Keratinocyte (primary cell): Measurements from ENCODE around the gene BAHCC1. TPM values are rescaled to one million over a fixed set of nuclear protein-coding genes. Genes with fewer than 3 reads are reported as not detected.

ENCODE experiments used
- DNase-seq: peaks from one replicate; pipeline ENCODE4 v3.0.0-alpha.2; 2011; ENCODE audit warnings: low read depth, missing footprints, low spot score
- FAIRE-seq: peaks from 2 replicates; lab custom pipeline; 2011; peaks lifted over from hg19 to GRCh38; lab: Jason Lieb, UNC
- H2AFZ ChIP-seq: 2 replicates; pipeline ENCODE4 v1.6.0; 2012; ENCODE audit warnings: low read length, control low read depth, inconsistent platforms; ENCODE audit not compliant: control insufficient read depth
- H3K27ac ChIP-seq: 2 replicates; pipeline ENCODE4 v1.5.1; 2011; ENCODE audit warnings: low read length; ENCODE audit not compliant: control insufficient read depth, insufficient read depth
- H3K27me3 ChIP-seq: 3 replicates; pipeline ENCODE4 v1.6.0; 2011; ENCODE audit warnings: low read length; ENCODE audit not compliant: control insufficient read depth, insufficient read depth; ENCODE audit errors: extremely low read depth
- H3K36me3 ChIP-seq, 2 experiments: 2 replicates in 1 of 2; 3 replicates in 1 of 2; pipeline ENCODE4 v1.5.1; 2011; ENCODE audit warnings: low read length in 2 of 2, mild to moderate bottlenecking in 1 of 2; ENCODE audit not compliant: control insufficient read depth in 2 of 2, insufficient read depth in 2 of 2; ENCODE audit errors: extremely low read depth in 1 of 2
- H3K4me1 ChIP-seq: 3 replicates; pipeline ENCODE4 v1.5.1; 2011; ENCODE audit warnings: low read length; ENCODE audit not compliant: control insufficient read depth, insufficient read depth; ENCODE audit errors: extremely low read depth
- H3K4me2 ChIP-seq: 3 replicates; pipeline ENCODE4 v1.6.0; 2011; ENCODE audit warnings: low read depth, low read length; ENCODE audit not compliant: control insufficient read depth, insufficient read depth; ENCODE audit errors: extremely low read depth
- H3K4me3 ChIP-seq, 3 experiments: fragments of 200-600 bp in 1 of 3; sonication (generic) in 1 of 3; 2 replicates in 2 of 3; 3 replicates in 1 of 3; pipeline ENCODE4 v1.5.1; 2011 to 2016; ENCODE audit warnings: low read length in 3 of 3, mild to moderate bottlenecking in 3 of 3, control low read depth in 2 of 3, inconsistent platforms in 1 of 3, low read depth in 1 of 3, mixed read lengths in 1 of 3, mixed run types in 1 of 3, moderate library complexity in 1 of 3; ENCODE audit not compliant: control insufficient read depth in 2 of 3, insufficient read depth in 2 of 3; ENCODE audit errors: extremely low read depth in 1 of 3
- H3K79me2 ChIP-seq: 2 replicates; pipeline ENCODE4 v1.6.0; 2012; ENCODE audit warnings: low read length; ENCODE audit not compliant: control insufficient read depth, insufficient read depth
- H3K9ac ChIP-seq: 3 replicates; pipeline ENCODE4 v1.6.0; 2011; ENCODE audit warnings: low read length; ENCODE audit not compliant: control insufficient read depth, insufficient read depth; ENCODE audit errors: extremely low read depth
- H3K9me1 ChIP-seq: 3 replicates; pipeline ENCODE4 v1.6.0; 2011; ENCODE audit warnings: low read length; ENCODE audit not compliant: control insufficient read depth, insufficient read depth; ENCODE audit errors: extremely low read depth
- H3K9me3 ChIP-seq: 2 replicates; pipeline ENCODE4 v1.5.1; 2012; ENCODE audit warnings: low read depth, low read length; ENCODE audit not compliant: control insufficient read depth
- H4K20me1 ChIP-seq: 3 replicates; pipeline ENCODE4 v1.6.0; 2011; ENCODE audit warnings: low read length; ENCODE audit not compliant: control insufficient read depth, insufficient read depth; ENCODE audit errors: extremely low read depth
- EZH2 ChIP-seq: IDR thresholded peaks from one replicate; pipeline ENCODE4 v1.6.1; 2012; ENCODE audit warnings: inconsistent platforms, mild to moderate bottlenecking, low read length, moderate library complexity
- dilution Hi-C: fragments of 300-500 bp; cut with MboI; formaldehyde crosslinking; loops from one replicate; pipeline ENCODE4 v1.7.0; 2020; ENCODE audit warnings: low sequenced_read_pairs; ENCODE audit not compliant: extremely low pct_ligation_motif_present
- polyA plus RNA-seq, 5 experiments: library from polyadenylated mRNA; depleted of rRNA in 3 of 5; stranded (reverse) in 3 of 5; stranded (forward) in 1 of 5; unstranded in 1 of 5; fragments of >200 nt; gene quantifications; 1 replicate in 1 of 5; 2 replicates in 3 of 5; 3 replicates in 1 of 5; pipeline versions ENCODE4 v1.2.1 to v1.2.3, GENCODE V29; 2011 to 2012; ENCODE audit warnings: missing spikeins in 2 of 5, low read depth in 1 of 5, low replicate concordance in 1 of 5
- TF ChIP-seq, protein P1 (sequence below), 3 experiments: IDR thresholded peaks in 1 of 3; conservative IDR thresholded peaks in 1 of 3; optimal IDR thresholded peaks in 1 of 3; 2 replicates in 2 of 3; 3 replicates in 1 of 3; pipeline versions ENCODE3 to v1.5.1; 2011; ENCODE audit warnings: low read length in 3 of 3, mild to moderate bottlenecking in 3 of 3, moderate library complexity in 2 of 3, control low read depth in 1 of 3, inconsistent platforms in 1 of 3; ENCODE audit not compliant: insufficient read depth in 2 of 3; ENCODE audit errors: extremely low read depth in 1 of 3

Gene BAHCC1
- polyA plus RNA-seq, 1 donor (not counting 4 experiments of a cell fraction or from before 2014, with no cell fraction given) = 0.52 TPM

DNA sequence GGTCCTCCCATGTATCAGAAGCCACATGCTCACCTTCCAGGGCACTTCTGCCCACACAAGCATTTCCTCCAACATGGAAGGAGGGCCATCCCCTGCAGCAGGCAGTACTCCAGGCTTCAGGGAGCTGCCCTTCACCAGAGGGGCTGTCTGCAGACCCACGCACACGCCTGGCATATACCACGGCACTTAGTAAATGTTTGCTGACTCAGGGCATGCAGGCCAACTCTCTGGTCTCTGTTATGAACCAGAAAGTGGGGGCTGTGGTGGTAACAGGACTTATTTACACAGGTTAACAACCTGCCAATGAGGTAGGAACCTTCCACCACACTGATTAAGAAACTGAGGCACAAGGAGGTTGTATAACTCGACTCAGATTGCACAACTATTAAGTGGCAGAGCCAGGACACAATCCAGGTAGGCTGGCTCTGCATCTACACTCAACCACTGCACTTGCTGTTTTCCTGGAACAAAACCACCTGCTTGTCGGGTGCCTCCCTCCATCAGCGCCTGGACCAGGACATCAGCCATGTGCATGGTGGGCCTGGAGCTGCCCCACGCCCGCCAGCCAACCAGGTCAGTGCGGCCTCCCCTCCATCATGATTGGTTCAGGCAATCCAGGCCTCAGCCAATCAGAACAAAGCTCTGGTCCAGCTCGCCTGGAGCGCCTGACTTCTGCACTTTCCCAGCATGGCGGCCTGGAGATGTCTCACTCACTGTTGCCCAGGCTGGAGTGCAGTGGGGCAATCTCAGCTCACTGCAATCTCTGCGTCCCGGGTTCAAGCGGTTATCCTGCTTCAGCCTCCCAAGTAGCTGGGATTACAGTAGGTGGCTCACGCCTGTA is 98.2 kb downstream of the BAHCC1 start:
- no peaks in the 10 kb centered on the region for H3K79me2 ChIP-seq
- H3K36me3 ChIP-seq = no peaks in the 10 kb centered on the region
- H3K27ac ChIP-seq = no peak overlapping the region
- no peaks in the 10 kb centered on the region for H3K4me1 ChIP-seq
- H3K9me1 ChIP-seq = no peaks in the 10 kb centered on the region
- H3K9ac ChIP-seq = no peak overlapping the region
- H3K4me2 ChIP-seq = no peak overlapping the region
- H3K9me3 ChIP-seq = no peaks in the 10 kb centered on the region
- dilution Hi-C loops = no loop called here
- no peak for TF ChIP-seq EZH2
- TF ChIP-seq, protein P1, sequence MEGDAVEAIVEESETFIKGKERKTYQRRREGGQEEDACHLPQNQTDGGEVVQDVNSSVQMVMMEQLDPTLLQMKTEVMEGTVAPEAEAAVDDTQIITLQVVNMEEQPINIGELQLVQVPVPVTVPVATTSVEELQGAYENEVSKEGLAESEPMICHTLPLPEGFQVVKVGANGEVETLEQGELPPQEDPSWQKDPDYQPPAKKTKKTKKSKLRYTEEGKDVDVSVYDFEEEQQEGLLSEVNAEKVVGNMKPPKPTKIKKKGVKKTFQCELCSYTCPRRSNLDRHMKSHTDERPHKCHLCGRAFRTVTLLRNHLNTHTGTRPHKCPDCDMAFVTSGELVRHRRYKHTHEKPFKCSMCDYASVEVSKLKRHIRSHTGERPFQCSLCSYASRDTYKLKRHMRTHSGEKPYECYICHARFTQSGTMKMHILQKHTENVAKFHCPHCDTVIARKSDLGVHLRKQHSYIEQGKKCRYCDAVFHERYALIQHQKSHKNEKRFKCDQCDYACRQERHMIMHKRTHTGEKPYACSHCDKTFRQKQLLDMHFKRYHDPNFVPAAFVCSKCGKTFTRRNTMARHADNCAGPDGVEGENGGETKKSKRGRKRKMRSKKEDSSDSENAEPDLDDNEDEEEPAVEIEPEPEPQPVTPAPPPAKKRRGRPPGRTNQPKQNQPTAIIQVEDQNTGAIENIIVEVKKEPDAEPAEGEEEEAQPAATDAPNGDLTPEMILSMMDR (optimal IDR thresholded peaks at IDR 0.05 in 1 of 3, IDR thresholded peaks at IDR 0.05 in 1 of 3, conservative IDR thresholded peaks at IDR 0.05 in 1 of 3; ENCODE audit: extremely low read depth in 1 of 3, insufficient read depth in 2 of 3, low read length in 3 of 3) = no peak
- DNase-seq (no peak), FAIRE-seq (no peak)
- no peaks in the 10 kb centered on the region for H4K20me1 ChIP-seq
- H3K4me3 ChIP-seq = no peak overlapping the region
- no peak overlapping the region for H2AFZ ChIP-seq
- H3K27me3 ChIP-seq = peaks cover 32% of the 10 kb centered on the region

DNA sequence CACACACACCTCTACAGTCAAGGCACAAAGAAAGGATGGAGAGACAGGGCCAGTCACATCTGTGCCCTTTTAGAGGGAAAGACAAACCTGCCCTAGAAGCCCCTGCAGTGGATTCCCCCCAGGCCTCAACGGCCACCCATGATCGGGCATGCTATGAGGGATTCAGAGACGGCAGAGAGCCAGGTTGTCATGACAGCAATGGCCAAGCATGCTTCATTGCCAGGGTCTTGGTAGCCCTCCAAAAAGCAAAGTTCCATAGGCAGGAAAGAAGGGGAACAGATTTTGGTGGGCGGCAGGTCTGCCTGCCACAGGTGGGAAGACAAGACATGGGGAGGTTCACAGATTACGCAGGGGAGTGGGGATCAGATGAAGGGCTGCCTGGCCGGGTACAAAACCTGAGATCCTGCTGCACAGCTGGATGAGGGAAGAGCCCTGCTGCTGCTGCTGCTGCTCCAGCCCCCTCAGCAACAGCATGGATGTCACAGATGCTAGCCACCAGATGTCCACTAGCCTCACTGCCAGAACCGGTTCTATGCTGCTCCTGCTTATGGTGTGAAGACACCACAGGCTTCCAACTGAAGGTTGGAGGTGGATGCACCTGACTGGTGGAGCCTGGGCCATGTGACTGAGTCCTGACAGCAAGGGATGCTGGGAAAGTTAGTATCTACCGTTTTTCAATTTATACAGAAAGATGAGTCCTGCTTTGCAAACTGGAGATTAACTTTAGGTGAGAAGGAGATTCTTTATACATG is 99.5 kb downstream of the BAHCC1 start:
- no peaks in the 10 kb centered on the region for H4K20me1 ChIP-seq
- FAIRE-seq (no peak), DNase-seq (no peak)
- no peaks in the 10 kb centered on the region for H3K4me1 ChIP-seq
- no peak overlapping the region for H3K4me3 ChIP-seq
- H3K9ac ChIP-seq = no peak overlapping the region
- H3K36me3 ChIP-seq = no peaks in the 10 kb centered on the region
- no peaks in the 10 kb centered on the region for H3K9me3 ChIP-seq
- no peaks in the 10 kb centered on the region for H3K9me1 ChIP-seq
- peaks cover 39% of the 10 kb centered on the region for H3K27me3 ChIP-seq
- TF ChIP-seq EZH2 = no peak
- TF ChIP-seq, protein P1 (optimal IDR thresholded peaks at IDR 0.05 in 1 of 3, IDR thresholded peaks at IDR 0.05 in 1 of 3, conservative IDR thresholded peaks at IDR 0.05 in 1 of 3; ENCODE audit: extremely low read depth in 1 of 3, insufficient read depth in 2 of 3, low read length in 3 of 3) = no peak
- H3K27ac ChIP-seq = no peak overlapping the region
- H3K4me2 ChIP-seq = no peak overlapping the region
- dilution Hi-C loops = no loop called here
- H2AFZ ChIP-seq = no peak overlapping the region
- H3K79me2 ChIP-seq = no peaks in the 10 kb centered on the region
